Glutamatergic neuron (in vitro differentiated cells): ENCODE data around the gene C18orf32. TPM values are rescaled to one million over a fixed set of nuclear protein-coding genes. Genes with fewer than 3 reads are reported as not detected.
"Not testable (repeated sequence)": the region's sequence is repeated elsewhere in the genome, so short reads cannot be mapped to it uniquely, and the experiment has no call there.

Experiments used
- DNase-seq: peaks from one replicate; pipeline ENCODE4 v3.0.0; 2022
- H3K27ac Mint-ChIP-seq: one replicate; pipeline ENCODE4 v1.8.0; 2020; ENCODE audit warnings: mild to moderate bottlenecking, mixed read lengths, inconsistent platforms; ENCODE audit not compliant: unreplicated experiment
- H3K27me3 Mint-ChIP-seq: one replicate; pipeline ENCODE4 v1.8.0; 2020; ENCODE audit warnings: mild to moderate bottlenecking, moderate library complexity, mixed read lengths, inconsistent platforms; ENCODE audit not compliant: unreplicated experiment
- H3K36me3 Mint-ChIP-seq: one replicate; pipeline ENCODE4 v1.8.0; 2020; ENCODE audit warnings: mild to moderate bottlenecking, mixed read lengths, inconsistent platforms; ENCODE audit not compliant: unreplicated experiment
- H3K4me1 Mint-ChIP-seq: one replicate; pipeline ENCODE4 v1.8.0; 2020; ENCODE audit warnings: mild to moderate bottlenecking, low read depth, mixed read lengths, inconsistent platforms; ENCODE audit not compliant: unreplicated experiment
- H3K4me3 Mint-ChIP-seq: one replicate; pipeline ENCODE4 v1.8.0; 2020; ENCODE audit warnings: mild to moderate bottlenecking, mixed read lengths, inconsistent platforms; ENCODE audit not compliant: unreplicated experiment
- H3K9me3 Mint-ChIP-seq: one replicate; pipeline ENCODE4 v1.8.0; 2020; ENCODE audit warnings: mild to moderate bottlenecking, moderate library complexity, mixed read lengths, inconsistent platforms; ENCODE audit not compliant: unreplicated experiment
- total RNA-seq: library from RNA; stranded (reverse); fragmentation: NEBNext Ultra II Directional; extraction: Animal tissue kit (Norgen Biotek cat#: 25700); gene quantifications from one replicate; pipeline ENCODE4 v1.2.1, GENCODE V29; 2021; ENCODE audit not compliant: unreplicated experiment
- TF ChIP-seq, protein P1 (sequence below): fragments of 200-600 bp; sonication (generic); IDR thresholded peaks from one replicate; pipeline ENCODE4 v1.5.0; 2021; ENCODE audit not compliant: partially characterized antibody, unreplicated experiment

The C18orf32 gene
- total RNA-seq, 1 donor from 2014 or later = 122 TPM

DNA sequence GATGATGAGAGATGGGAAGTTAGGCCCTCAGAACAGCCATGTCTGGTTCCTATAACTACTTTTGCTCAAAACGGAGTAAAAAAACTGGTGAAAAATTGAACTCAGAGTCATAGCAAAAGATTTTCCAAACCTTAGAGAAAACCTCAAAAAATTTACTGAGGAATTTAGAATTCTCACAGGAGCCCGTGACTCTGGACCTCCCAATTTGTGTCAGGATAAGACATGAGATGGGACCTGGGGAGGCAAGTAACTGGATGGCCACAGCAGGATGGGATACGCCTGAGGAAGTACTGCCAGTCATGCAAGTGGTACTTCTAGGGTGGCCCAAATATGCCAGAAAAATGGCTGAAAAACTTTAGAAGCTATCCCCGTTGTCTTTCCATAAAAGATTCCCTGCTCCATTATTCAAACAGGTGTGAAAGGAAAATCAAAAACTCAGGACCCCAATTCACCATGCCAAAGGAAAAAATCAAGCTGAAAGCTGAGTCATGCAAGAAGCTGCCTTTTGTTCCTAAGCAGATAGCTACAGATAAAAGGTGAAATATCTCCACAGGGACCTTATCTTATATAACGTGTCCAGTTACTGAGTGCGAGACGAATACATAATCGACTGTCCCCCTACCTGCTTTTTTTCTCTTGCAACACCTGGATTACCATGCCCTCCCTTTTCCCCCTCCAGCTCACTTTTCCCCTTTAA is 40.7 kb upstream of the C18orf32 start:
- Mint-ChIP-seq H3K27ac (no peak overlapping the region), H3K4me1 (no peaks in the 10 kb centered on the region), H3K27me3 (no peaks in the 10 kb centered on the region), H3K4me3 (no peak overlapping the region), H3K9me3 (peaks cover 2% of the 10 kb centered on the region), H3K36me3 (no peaks in the 10 kb centered on the region)
- TF ChIP-seq, protein P1, sequence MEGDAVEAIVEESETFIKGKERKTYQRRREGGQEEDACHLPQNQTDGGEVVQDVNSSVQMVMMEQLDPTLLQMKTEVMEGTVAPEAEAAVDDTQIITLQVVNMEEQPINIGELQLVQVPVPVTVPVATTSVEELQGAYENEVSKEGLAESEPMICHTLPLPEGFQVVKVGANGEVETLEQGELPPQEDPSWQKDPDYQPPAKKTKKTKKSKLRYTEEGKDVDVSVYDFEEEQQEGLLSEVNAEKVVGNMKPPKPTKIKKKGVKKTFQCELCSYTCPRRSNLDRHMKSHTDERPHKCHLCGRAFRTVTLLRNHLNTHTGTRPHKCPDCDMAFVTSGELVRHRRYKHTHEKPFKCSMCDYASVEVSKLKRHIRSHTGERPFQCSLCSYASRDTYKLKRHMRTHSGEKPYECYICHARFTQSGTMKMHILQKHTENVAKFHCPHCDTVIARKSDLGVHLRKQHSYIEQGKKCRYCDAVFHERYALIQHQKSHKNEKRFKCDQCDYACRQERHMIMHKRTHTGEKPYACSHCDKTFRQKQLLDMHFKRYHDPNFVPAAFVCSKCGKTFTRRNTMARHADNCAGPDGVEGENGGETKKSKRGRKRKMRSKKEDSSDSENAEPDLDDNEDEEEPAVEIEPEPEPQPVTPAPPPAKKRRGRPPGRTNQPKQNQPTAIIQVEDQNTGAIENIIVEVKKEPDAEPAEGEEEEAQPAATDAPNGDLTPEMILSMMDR = no peak
- DNase-seq = no peak

DNA sequence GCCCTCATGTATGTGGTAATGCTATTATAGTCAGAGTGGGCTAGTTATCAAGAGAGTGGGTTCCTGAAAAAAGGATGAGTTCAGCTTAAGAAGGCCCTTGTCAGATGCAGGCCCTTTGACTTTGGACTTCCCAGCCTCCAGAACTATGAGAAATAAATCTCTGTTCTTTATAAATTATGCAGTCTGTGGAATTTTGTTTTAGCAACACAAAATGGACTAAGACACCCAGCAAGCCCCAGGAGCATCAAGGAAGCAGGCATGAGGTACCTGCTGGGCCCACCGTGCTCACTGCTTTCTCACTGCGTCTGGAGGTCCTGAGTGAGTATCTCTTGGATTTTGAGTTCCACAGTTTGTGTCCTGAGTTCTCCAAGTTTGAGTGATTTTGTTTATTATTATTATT is 38.9 kb upstream of the C18orf32 start:
- peaks cover 2% of the 10 kb centered on the region for H3K9me3 Mint-ChIP-seq
- H3K36me3 Mint-ChIP-seq = no peaks in the 10 kb centered on the region
- DNase-seq = no peak

DNA sequence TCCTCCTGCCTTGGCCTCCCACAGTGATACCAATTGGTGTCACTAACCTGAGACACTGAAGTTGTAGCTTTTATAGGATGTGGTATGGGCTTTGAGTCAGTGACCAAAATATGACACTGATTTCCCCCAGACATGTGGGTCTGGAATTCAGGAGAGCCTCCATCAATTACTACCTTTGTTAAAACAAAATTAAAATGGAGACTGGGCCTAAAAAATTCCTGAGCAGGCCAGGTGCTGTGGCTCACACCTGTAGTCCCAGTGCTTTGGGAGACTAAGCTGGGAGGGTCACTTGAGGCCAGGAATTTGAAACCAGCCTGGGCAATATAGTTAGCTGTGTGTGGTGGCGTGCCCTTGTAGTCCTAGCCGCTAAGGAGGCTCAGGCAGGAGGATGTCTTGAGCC is 37.9 kb upstream of the C18orf32 start:
- Mint-ChIP-seq H3K4me1 (peaks cover 11% of the 10 kb centered on the region), H3K27ac (no peak overlapping the region), H3K9me3 (peaks cover under 1% of the 10 kb centered on the region), H3K4me3 (no peak overlapping the region), H3K36me3 (no peaks in the 10 kb centered on the region), H3K27me3 (no peaks in the 10 kb centered on the region)
- DNase-seq = no peak
- TF ChIP-seq, protein P1 = no peak

More for the DNA sequence above, 38.9 kb upstream of the C18orf32 start:
- no peak overlapping the region for H3K27ac Mint-ChIP-seq
- H3K27me3 Mint-ChIP-seq = no peaks in the 10 kb centered on the region
- TF ChIP-seq, protein P1 = no peak
- peaks cover 6% of the 10 kb centered on the region for H3K4me1 Mint-ChIP-seq
- no peak overlapping the region for H3K4me3 Mint-ChIP-seq

DNA sequence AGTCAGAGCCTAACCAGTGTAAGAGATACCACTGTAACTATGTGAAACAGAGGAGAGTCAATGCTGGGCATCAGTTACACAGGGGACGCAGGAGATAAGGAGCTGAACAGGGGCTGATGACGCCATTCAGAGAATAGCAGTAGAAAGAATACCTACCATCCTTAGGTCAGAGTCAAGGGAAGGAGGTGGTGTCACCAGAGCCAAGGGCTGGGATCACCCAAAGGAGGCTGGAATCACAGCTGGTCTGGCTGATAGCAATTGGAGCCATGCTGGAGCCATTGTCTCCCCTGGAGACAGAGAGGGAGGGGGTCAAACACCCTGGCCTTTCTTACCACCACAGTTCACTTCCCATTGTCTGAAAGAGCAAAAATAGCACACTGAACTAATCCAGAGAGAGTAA is 37.3 kb upstream of the C18orf32 start:
- no peak for DNase-seq
- no peaks in the 10 kb centered on the region for H3K9me3 Mint-ChIP-seq

DNA sequence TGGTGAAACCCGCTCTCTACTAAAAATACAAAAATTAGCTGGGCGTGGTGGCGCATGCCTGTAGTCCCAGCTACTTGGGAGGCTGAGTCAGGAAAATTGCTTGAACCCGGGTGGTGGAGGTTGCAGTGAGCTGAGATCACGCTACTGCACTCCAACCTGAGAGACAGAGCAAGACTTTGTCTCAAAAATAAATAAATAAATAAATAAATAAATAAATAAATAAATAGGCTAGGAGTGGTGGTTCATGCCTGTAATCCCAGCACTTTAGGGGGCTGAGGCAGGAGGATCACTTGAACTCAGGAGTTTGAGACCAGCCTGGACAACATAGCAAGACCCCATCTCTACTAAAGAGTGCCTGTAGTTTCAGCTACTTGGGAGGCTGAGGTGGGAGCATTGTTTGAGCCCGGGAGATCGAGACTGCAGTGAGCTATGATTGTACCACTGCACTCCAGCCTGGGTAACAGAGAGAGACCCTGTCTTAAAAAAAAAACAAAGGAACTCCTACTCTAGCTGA is 36.6 kb upstream of the C18orf32 start:
- peaks cover 11% of the 10 kb centered on the region for H3K4me1 Mint-ChIP-seq
- H3K36me3 Mint-ChIP-seq, H3K9me3 Mint-ChIP-seq, DNase-seq, H3K27me3 Mint-ChIP-seq, H3K27ac Mint-ChIP-seq, H3K4me3 Mint-ChIP-seq: not testable (repeated sequence)

More for the DNA sequence above, 37.3 kb upstream of the C18orf32 start:
- Mint-ChIP-seq H3K27ac (no peak overlapping the region), H3K27me3 (no peaks in the 10 kb centered on the region), H3K4me1 (peaks cover 11% of the 10 kb centered on the region), H3K4me3 (no peak overlapping the region), H3K36me3 (no peaks in the 10 kb centered on the region)
- TF ChIP-seq, protein P1 = no peak
